ENCODE data around the gene OSR1.
"Not testable (repeated sequence)": the region's sequence is repeated elsewhere in the genome, so short reads cannot be mapped to it uniquely, and the experiment has no call there.

Gene OSR1

GRCh38 chr2:19327496-19327895, 30.9 kb downstream of the OSR1 start:
- Histone ChIP-seq H3K4me1 (ENCODE audit: control insufficient read depth, insufficient read depth, low read length) (no peaks in the 10 kb centered on the region), H3K4me2 (ENCODE audit: low read length) (no peak overlapping the region), H3K9me3 (replicated peaks; ENCODE audit: low read length) (no peaks in the 10 kb centered on the region), H3K36me3 (ENCODE audit: insufficient read depth, low read length) (no peaks in the 10 kb centered on the region), H3K4me3 (ENCODE audit: low read length) (no peak overlapping the region), H3K9ac (ENCODE audit: low read depth, low read length) (no peak overlapping the region), H3K27me3 (ENCODE audit: control insufficient read depth, insufficient read depth, low read length) (no peaks in the 10 kb centered on the region)

- no peaks in the 10 kb centered on the region for H3K9me3 ChIP-seq (replicated peaks; ENCODE audit: low read length)
- no peak overlapping the region for H3K9ac ChIP-seq (ENCODE audit: low read depth, low read length)
- no peaks in the 10 kb centered on the region for H3K27me3 ChIP-seq (ENCODE audit: control insufficient read depth, insufficient read depth, low read length)
- no peaks in the 10 kb centered on the region for H3K4me1 ChIP-seq (ENCODE audit: control insufficient read depth, insufficient read depth, low read length)
- H3K4me3 ChIP-seq (ENCODE audit: low read length), result no peak overlapping the region
- H3K36me3 ChIP-seq (ENCODE audit: insufficient read depth, low read length), result no peaks in the 10 kb centered on the region
- no peak overlapping the region for H3K4me2 ChIP-seq (ENCODE audit: low read length)
Observed at GRCh38 chr2:19321946-19322345, 36.5 kb downstream of the OSR1 start.

GRCh38 chr2:19320813-19321212, 37.6 kb downstream of the OSR1 start:
- Histone ChIP-seq H3K4me1 (ENCODE audit: control insufficient read depth, insufficient read depth, low read length) (no peaks in the 10 kb centered on the region), H3K36me3 (ENCODE audit: insufficient read depth, low read length) (no peaks in the 10 kb centered on the region), H3K27me3 (ENCODE audit: control insufficient read depth, insufficient read depth, low read length) (no peaks in the 10 kb centered on the region), H3K4me3 (ENCODE audit: low read length) (no peak overlapping the region), H3K9ac (ENCODE audit: low read depth, low read length) (no peak overlapping the region), H3K4me2 (ENCODE audit: low read length) (no peak overlapping the region), H3K9me3 (replicated peaks; ENCODE audit: low read length) (no peaks in the 10 kb centered on the region)

- Histone ChIP-seq H3K4me1 (ENCODE audit: control insufficient read depth, insufficient read depth, low read length) (no peaks in the 10 kb centered on the region), H3K9me3 (replicated peaks; ENCODE audit: low read length) (no peaks in the 10 kb centered on the region), H3K27me3 (ENCODE audit: control insufficient read depth, insufficient read depth, low read length) (no peaks in the 10 kb centered on the region), H3K4me2 (ENCODE audit: low read length) (no peak overlapping the region), H3K36me3 (ENCODE audit: insufficient read depth, low read length) (no peaks in the 10 kb centered on the region), H3K4me3 (ENCODE audit: low read length) (no peak overlapping the region), H3K9ac (ENCODE audit: low read depth, low read length) (no peak overlapping the region)
Observed at GRCh38 chr2:19319698-19320097, 38.7 kb downstream of the OSR1 start.

- Histone ChIP-seq H3K36me3 (ENCODE audit: insufficient read depth, low read length) (no peaks in the 10 kb centered on the region), H3K9me3 (replicated peaks; ENCODE audit: low read length) (no peaks in the 10 kb centered on the region), H3K4me3 (ENCODE audit: low read length) (no peak overlapping the region), H3K9ac (ENCODE audit: low read depth, low read length) (no peak overlapping the region), H3K4me1 (ENCODE audit: control insufficient read depth, insufficient read depth, low read length) (no peaks in the 10 kb centered on the region), H3K27me3 (ENCODE audit: control insufficient read depth, insufficient read depth, low read length) (no peaks in the 10 kb centered on the region), H3K4me2 (ENCODE audit: low read length) (no peak overlapping the region)
Observed at GRCh38 chr2:19319064-19319463, 39.4 kb downstream of the OSR1 start.

GRCh38 chr2:19313553-19313952, 44.9 kb downstream of the OSR1 start:
- no peaks in the 10 kb centered on the region for H3K36me3 ChIP-seq (ENCODE audit: insufficient read depth, low read length)
- no peaks in the 10 kb centered on the region for H3K27me3 ChIP-seq (ENCODE audit: control insufficient read depth, insufficient read depth, low read length)
- H3K4me1 ChIP-seq (ENCODE audit: control insufficient read depth, insufficient read depth, low read length), result no peaks in the 10 kb centered on the region
- H3K9me3 ChIP-seq (replicated peaks; ENCODE audit: low read length), result no peaks in the 10 kb centered on the region
- no peak overlapping the region for H3K4me3 ChIP-seq (ENCODE audit: low read length)
- no peak overlapping the region for H3K9ac ChIP-seq (ENCODE audit: low read depth, low read length)
- no peak overlapping the region for H3K4me2 ChIP-seq (ENCODE audit: low read length)

- no peak overlapping the region for H3K9ac ChIP-seq (ENCODE audit: low read depth, low read length)
- H3K27me3 ChIP-seq (ENCODE audit: control insufficient read depth, insufficient read depth, low read length), result no peaks in the 10 kb centered on the region
- H3K4me1 ChIP-seq (ENCODE audit: control insufficient read depth, insufficient read depth, low read length), result no peaks in the 10 kb centered on the region
- no peaks in the 10 kb centered on the region for H3K36me3 ChIP-seq (ENCODE audit: insufficient read depth, low read length)
- no peaks in the 10 kb centered on the region for H3K9me3 ChIP-seq (replicated peaks; ENCODE audit: low read length)
- H3K4me3 ChIP-seq (ENCODE audit: low read length), result no peak overlapping the region
- no peak overlapping the region for H3K4me2 ChIP-seq (ENCODE audit: low read length)
Observed at GRCh38 chr2:19312949-19313348, 45.5 kb downstream of the OSR1 start.

GRCh38 chr2:19306065-19306464, 52.4 kb downstream of the OSR1 start:
- H3K4me3 ChIP-seq (ENCODE audit: low read length); H3K27me3 ChIP-seq (ENCODE audit: control insufficient read depth, insufficient read depth, low read length); H3K4me2 ChIP-seq (ENCODE audit: low read length); H3K9me3 ChIP-seq (replicated peaks; ENCODE audit: low read length); H3K36me3 ChIP-seq (ENCODE audit: insufficient read depth, low read length); H3K9ac ChIP-seq (ENCODE audit: low read depth, low read length); H3K4me1 ChIP-seq (ENCODE audit: control insufficient read depth, insufficient read depth, low read length): not testable (repeated sequence)

GRCh38 chr2:19305400-19306055, 52.9 kb downstream of the OSR1 start:
- not testable (repeated sequence) for H3K4me1 ChIP-seq (ENCODE audit: control insufficient read depth, insufficient read depth, low read length); H3K4me3 ChIP-seq (ENCODE audit: low read length); H3K27me3 ChIP-seq (ENCODE audit: control insufficient read depth, insufficient read depth, low read length); H3K36me3 ChIP-seq (ENCODE audit: insufficient read depth, low read length); H3K9me3 ChIP-seq (replicated peaks; ENCODE audit: low read length); H3K9ac ChIP-seq (ENCODE audit: low read depth, low read length); H3K4me2 ChIP-seq (ENCODE audit: low read length)

- no peak overlapping the region for H3K4me2 ChIP-seq (ENCODE audit: low read length)
- H3K9me3 ChIP-seq (replicated peaks; ENCODE audit: low read length), result no peaks in the 10 kb centered on the region
Observed at GRCh38 chr2:19301706-19302105, 56.7 kb downstream of the OSR1 start.

More at GRCh38 chr2:19301706-19302105, 56.7 kb downstream of the OSR1 start:
- no peaks in the 10 kb centered on the region for H3K36me3 ChIP-seq (ENCODE audit: insufficient read depth, low read length)
- no peaks in the 10 kb centered on the region for H3K27me3 ChIP-seq (ENCODE audit: control insufficient read depth, insufficient read depth, low read length)
- no peak overlapping the region for H3K4me3 ChIP-seq (ENCODE audit: low read length)
- no peaks in the 10 kb centered on the region for H3K4me1 ChIP-seq (ENCODE audit: control insufficient read depth, insufficient read depth, low read length)
- H3K9ac ChIP-seq (ENCODE audit: low read depth, low read length), result no peak overlapping the region

Data from skeletal muscle satellite cell (primary cell).